ENCODE results near the gene CUL4B. TPM values are rescaled to one million over a fixed set of nuclear protein-coding genes. Genes with fewer than 3 reads are reported as not detected.
"Not testable (repeated sequence)": the region's sequence is repeated elsewhere in the genome, so short reads cannot be mapped to it uniquely, and the experiment has no call there.

Gene CUL4B
- total RNA-seq, 1 donor from 2014 or later: 78.6 TPM

DNA sequence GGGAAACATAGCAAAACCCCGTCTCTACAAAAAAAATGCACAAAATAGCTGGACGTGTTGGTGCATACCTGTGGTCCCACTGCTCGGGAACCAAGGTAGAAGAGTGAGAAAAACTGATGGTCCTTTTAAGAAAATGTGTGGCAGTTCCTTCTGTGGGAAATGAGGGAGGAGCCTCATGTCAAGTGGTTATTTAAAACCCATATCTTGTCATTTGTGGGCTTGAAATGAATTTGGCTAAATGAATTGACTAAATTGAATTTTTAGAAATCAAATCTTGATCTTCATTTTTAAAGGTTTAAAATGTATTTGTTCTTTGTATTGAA lies 75.5 kb downstream of the CUL4B start:
- H3K36me3 Mint-ChIP-seq (ENCODE audit: unreplicated experiment): peaks cover 1% of the 10 kb centered on the region
- H3K27me3 Mint-ChIP-seq (ENCODE audit: unreplicated experiment): no peaks in the 10 kb centered on the region
- DNase-seq (ENCODE audit: extremely low spot score, unreplicated experiment): no peak
- TF ChIP-seq, protein P1, sequence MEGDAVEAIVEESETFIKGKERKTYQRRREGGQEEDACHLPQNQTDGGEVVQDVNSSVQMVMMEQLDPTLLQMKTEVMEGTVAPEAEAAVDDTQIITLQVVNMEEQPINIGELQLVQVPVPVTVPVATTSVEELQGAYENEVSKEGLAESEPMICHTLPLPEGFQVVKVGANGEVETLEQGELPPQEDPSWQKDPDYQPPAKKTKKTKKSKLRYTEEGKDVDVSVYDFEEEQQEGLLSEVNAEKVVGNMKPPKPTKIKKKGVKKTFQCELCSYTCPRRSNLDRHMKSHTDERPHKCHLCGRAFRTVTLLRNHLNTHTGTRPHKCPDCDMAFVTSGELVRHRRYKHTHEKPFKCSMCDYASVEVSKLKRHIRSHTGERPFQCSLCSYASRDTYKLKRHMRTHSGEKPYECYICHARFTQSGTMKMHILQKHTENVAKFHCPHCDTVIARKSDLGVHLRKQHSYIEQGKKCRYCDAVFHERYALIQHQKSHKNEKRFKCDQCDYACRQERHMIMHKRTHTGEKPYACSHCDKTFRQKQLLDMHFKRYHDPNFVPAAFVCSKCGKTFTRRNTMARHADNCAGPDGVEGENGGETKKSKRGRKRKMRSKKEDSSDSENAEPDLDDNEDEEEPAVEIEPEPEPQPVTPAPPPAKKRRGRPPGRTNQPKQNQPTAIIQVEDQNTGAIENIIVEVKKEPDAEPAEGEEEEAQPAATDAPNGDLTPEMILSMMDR (IDR thresholded peaks at IDR 0.05): no peak
- peak overlapping the region; percentile 78 for H3K4me3 Mint-ChIP-seq (ENCODE audit: unreplicated experiment)
- H3K27ac Mint-ChIP-seq (ENCODE audit: unreplicated experiment): peak overlapping the region; percentile 96
- H3K9me3 Mint-ChIP-seq (ENCODE audit: unreplicated experiment): peaks cover 3% of the 10 kb centered on the region
- peaks cover 9% of the 10 kb centered on the region for H3K4me1 Mint-ChIP-seq (ENCODE audit: unreplicated experiment)

DNA sequence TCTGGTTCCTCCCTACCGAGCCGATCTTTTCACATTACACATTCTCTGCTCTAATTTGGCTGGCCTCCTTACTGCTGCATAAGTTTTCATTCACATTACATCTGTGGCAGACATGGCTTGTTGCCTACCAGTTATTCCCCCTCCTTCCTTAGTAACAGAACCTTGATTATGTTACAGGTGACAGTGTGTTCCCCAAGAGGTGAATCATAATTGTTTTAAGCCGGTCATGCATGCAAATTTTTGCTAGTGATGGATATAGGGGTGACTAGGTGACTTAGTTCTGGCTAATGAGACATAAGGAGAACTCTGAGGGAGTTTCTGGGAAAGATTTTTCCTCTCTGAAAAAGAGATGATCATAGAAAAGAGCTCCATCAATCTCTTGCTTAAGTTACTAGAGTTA lies 83.3 kb downstream of the CUL4B start:
- Mint-ChIP-seq H3K36me3 (ENCODE audit: unreplicated experiment) (no peaks in the 10 kb centered on the region), H3K27ac (ENCODE audit: unreplicated experiment) (no peak overlapping the region), H3K27me3 (ENCODE audit: unreplicated experiment) (no peaks in the 10 kb centered on the region), H3K4me3 (ENCODE audit: unreplicated experiment) (no peak overlapping the region), H3K4me1 (ENCODE audit: unreplicated experiment) (no peaks in the 10 kb centered on the region), H3K9me3 (ENCODE audit: unreplicated experiment) (no peaks in the 10 kb centered on the region)
- TF ChIP-seq, protein P1 (IDR thresholded peaks at IDR 0.05): no peak
- DNase-seq (ENCODE audit: extremely low spot score, unreplicated experiment): no peak

DNA sequence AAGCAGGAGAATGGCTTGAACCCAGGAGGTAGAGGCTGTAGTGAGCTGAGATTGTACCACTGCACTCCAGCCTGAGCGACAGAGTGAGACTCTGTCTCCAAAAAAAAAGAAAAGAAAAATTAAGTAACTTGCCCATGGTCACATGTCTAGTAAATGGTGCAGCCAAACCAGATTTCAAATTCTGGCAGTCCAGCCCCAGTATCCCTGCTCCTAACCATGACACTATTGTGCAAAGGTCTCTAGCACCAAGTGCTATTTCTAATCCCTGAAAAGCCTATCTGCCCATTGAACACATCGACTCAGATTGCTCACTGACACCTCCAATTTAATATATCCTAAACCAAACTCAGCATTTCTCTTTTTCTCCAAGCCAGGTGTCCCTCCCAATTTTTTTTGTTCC lies 84.0 kb downstream of the CUL4B start:
- no peak overlapping the region for H3K27ac Mint-ChIP-seq (ENCODE audit: unreplicated experiment)
- TF ChIP-seq, protein P1 (IDR thresholded peaks at IDR 0.05): no peak
- H3K27me3 Mint-ChIP-seq (ENCODE audit: unreplicated experiment): no peaks in the 10 kb centered on the region
- H3K4me1 Mint-ChIP-seq (ENCODE audit: unreplicated experiment): no peaks in the 10 kb centered on the region
- H3K9me3 Mint-ChIP-seq (ENCODE audit: unreplicated experiment): no peaks in the 10 kb centered on the region
- no peak overlapping the region for H3K4me3 Mint-ChIP-seq (ENCODE audit: unreplicated experiment)
- no peaks in the 10 kb centered on the region for H3K36me3 Mint-ChIP-seq (ENCODE audit: unreplicated experiment)
- no peak for DNase-seq (ENCODE audit: extremely low spot score, unreplicated experiment)

DNA sequence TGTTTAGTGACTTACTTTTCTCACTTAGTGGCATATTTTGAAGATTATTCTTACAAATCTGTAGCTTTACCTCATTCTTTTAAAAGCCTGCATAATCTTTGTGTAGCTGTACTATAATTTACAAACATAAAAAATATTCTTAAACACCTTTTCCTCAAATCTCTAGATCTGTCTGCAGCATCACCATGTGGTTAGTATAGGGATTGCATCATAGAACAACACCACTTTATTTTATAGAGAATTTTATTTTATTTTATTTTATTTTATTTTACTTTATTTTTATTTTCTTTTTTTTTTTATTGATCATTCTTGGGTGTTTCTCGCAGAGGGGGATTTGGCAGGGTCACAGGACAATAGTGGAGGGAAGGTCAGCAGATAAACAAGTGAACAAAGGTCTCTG lies 85.3 kb downstream of the CUL4B start:
- not testable (repeated sequence) for H3K27ac Mint-ChIP-seq (ENCODE audit: unreplicated experiment); H3K4me3 Mint-ChIP-seq (ENCODE audit: unreplicated experiment); H3K9me3 Mint-ChIP-seq (ENCODE audit: unreplicated experiment); H3K4me1 Mint-ChIP-seq (ENCODE audit: unreplicated experiment); DNase-seq (ENCODE audit: extremely low spot score, unreplicated experiment); H3K27me3 Mint-ChIP-seq (ENCODE audit: unreplicated experiment); H3K36me3 Mint-ChIP-seq (ENCODE audit: unreplicated experiment)
- TF ChIP-seq, protein P1 (IDR thresholded peaks at IDR 0.05): peak; percentile 61

Other genes with a start within 250 kb of the CUL4B start
- gene TMEM255A, start 249.5 kb downstream of the CUL4B start, total RNA-seq: 0.16 TPM in 2 replicates
- gene ATP1B4, start 198.9 kb downstream of the CUL4B start, total RNA-seq: not detected in 2 replicates
- gene LAMP2, start 91.7 kb downstream of the CUL4B start, total RNA-seq: 206 and 214 TPM in 2 replicates
- gene MCTS1, start 43.1 kb upstream of the CUL4B start, total RNA-seq: 32.6 and 43.8 TPM in 2 replicates
- gene C1GALT1C1, start 69.1 kb upstream of the CUL4B start, total RNA-seq: 26.6 and 30.4 TPM in 2 replicates

Data from osteocyte (in vitro differentiated cells).